Measurements from ENCODE around the gene FAM199X.

FAM199X gene

DNA sequence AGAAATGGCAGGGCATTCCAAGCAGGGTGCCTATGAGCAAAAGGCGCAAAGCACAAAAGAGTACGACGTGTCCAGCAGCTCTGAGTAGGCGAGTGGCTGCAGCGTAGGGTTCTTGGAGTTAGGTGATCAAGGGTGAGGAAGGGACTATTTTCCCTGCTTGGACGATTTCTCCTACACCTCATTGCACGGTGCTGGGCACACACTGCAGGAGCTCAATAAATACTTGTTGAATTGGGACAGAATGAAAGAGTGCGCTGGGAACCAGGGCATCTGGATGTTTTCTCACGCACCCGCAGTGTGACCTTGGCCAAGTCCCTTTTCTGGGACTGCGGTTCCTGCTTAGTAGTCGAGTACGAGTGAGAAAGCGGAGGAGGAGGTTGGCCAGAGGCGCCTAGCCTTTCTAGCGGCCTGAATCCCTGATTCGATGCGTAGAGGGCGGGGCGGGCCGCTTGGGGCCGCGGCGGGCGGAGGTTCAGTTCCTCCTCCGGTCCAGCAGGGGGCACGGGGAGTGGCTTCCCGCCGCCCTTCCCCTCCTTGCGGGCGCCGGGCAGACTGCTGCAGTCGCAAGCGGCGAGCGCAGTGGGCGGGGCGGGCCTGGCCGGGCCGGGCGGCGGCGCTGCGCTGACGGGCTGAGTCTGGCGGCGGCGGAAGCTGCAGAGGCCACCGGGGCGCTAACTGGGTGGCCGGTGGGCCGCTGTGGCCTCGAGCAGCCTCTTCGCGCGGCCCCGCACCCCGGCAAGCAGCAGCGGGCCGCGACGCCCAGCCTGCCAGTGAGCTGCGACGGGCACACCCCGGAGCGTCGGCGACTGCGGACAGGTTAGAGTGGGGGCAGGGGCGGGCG lies at the start of gene FAM199X:
Gene FAM199X, plus strand, starts transcription at position 560 of the 841 bp plus-strand sequence. CDS start 333 bp downstream, outside the sequence.
- Histone ChIP-seq H3K4me3 (ENCODE audit: low read depth, low read length) (peak within 1 kb of the TSS; percentile 66), H3K4me2 (ENCODE audit: low read length) (peak within 1 kb of the TSS; percentile 66), H2AFZ (peak within 1 kb of the TSS; percentile 90), H3K4me1 (peaks cover 3% of the 10 kb centered on the region), H3K36me3 (ENCODE audit: control insufficient read depth, insufficient read depth, low read length) (no peaks in the 10 kb centered on the region), H3K9me3 (ENCODE audit: control insufficient read depth, low read length) (no peaks in the 10 kb centered on the region), H3K9ac (no peak within 1 kb of the TSS), H3K27me3 (ENCODE audit: control insufficient read depth, insufficient read depth, low read length) (no peaks in the 10 kb centered on the region), H3K27ac (peak within 1 kb of the TSS; percentile 74), H3K79me2 (peaks cover 2% of the 10 kb centered on the region)
- TF ChIP-seq, protein P1, sequence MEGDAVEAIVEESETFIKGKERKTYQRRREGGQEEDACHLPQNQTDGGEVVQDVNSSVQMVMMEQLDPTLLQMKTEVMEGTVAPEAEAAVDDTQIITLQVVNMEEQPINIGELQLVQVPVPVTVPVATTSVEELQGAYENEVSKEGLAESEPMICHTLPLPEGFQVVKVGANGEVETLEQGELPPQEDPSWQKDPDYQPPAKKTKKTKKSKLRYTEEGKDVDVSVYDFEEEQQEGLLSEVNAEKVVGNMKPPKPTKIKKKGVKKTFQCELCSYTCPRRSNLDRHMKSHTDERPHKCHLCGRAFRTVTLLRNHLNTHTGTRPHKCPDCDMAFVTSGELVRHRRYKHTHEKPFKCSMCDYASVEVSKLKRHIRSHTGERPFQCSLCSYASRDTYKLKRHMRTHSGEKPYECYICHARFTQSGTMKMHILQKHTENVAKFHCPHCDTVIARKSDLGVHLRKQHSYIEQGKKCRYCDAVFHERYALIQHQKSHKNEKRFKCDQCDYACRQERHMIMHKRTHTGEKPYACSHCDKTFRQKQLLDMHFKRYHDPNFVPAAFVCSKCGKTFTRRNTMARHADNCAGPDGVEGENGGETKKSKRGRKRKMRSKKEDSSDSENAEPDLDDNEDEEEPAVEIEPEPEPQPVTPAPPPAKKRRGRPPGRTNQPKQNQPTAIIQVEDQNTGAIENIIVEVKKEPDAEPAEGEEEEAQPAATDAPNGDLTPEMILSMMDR (IDR thresholded peaks at IDR 0.05), result peak; percentile 67

DNA sequence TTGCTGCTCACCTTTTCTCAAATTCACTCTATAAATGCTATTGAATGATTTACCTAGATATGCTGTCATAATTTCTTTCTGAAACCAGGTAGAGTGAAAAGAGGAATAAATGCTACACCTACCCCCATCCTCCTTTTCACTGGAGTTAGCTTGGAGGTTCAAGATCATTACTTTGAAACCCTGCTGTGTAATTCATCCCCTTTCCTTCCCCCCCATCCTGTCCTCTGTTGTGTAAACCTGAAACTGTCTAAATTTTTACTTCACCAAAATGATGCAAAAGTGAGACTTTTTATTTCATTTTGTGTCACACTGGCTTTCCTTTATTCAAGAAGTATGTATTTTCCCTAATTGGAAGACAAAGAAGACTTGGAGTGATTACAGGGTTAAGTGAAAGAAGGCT lies 48.5 kb upstream of the FAM199X start:
- H3K4me1 ChIP-seq, result no peaks in the 10 kb centered on the region
- H3K4me2 ChIP-seq (ENCODE audit: low read length), result no peak overlapping the region
- no peaks in the 10 kb centered on the region for H3K27me3 ChIP-seq (ENCODE audit: control insufficient read depth, insufficient read depth, low read length)
- H3K4me3 ChIP-seq (ENCODE audit: low read depth, low read length), result no peak overlapping the region
- H3K27ac ChIP-seq, result no peak overlapping the region
- no peak overlapping the region for H3K9ac ChIP-seq
- no peaks in the 10 kb centered on the region for H3K9me3 ChIP-seq (ENCODE audit: control insufficient read depth, low read length)
- no peaks in the 10 kb centered on the region for H3K36me3 ChIP-seq (ENCODE audit: control insufficient read depth, insufficient read depth, low read length)
- no peak overlapping the region for H2AFZ ChIP-seq
- H3K79me2 ChIP-seq, result no peaks in the 10 kb centered on the region
- TF ChIP-seq, protein P1 (IDR thresholded peaks at IDR 0.05), result no peak

DNA sequence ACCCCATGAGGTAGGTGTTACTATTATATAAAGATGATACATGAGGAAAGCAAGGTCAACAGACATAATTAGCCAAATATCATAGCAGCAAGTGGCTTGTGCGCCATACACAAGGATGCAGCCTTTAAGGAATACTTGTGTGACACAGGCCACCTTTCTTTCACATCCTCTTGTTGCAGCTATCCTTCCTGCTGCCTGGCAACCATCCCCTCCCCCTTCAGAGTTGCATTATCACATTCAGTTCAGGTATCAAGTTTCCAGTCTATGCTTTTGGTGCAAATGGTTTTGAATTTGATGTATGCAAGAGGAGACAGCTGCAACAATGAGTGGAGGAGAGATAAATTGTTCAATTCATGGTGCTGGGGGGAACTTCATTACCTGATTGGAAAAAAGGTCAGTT lies 47.5 kb upstream of the FAM199X start:
- no peaks in the 10 kb centered on the region for H3K36me3 ChIP-seq (ENCODE audit: control insufficient read depth, insufficient read depth, low read length)
- TF ChIP-seq, protein P1 (IDR thresholded peaks at IDR 0.05), result no peak
- no peak overlapping the region for H3K4me3 ChIP-seq (ENCODE audit: low read depth, low read length)
- no peak overlapping the region for H3K27ac ChIP-seq
- no peaks in the 10 kb centered on the region for H3K9me3 ChIP-seq (ENCODE audit: control insufficient read depth, low read length)
- H2AFZ ChIP-seq, result no peak overlapping the region
- no peak overlapping the region for H3K4me2 ChIP-seq (ENCODE audit: low read length)
- H3K79me2 ChIP-seq, result no peaks in the 10 kb centered on the region
- no peak overlapping the region for H3K9ac ChIP-seq
- no peaks in the 10 kb centered on the region for H3K4me1 ChIP-seq
- H3K27me3 ChIP-seq (ENCODE audit: control insufficient read depth, insufficient read depth, low read length), result no peaks in the 10 kb centered on the region

DNA sequence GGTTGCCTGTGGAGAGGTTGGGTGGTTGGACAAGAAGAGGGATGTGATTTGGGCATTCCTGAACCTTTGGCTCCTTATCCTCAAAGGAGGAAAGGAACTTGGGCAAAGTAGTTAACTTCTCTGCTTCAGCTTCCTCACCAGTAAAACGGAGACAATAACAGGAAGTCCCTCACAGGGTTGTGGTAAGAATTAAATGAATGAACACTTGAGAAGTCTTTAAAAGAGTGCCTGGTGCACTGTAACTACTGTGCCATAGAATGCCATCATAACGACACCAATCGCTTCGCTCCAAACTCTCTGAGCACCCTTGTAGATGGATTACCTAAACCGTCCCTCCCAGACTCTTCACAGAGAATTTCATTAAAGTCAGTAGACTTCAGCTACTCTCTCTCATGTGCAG lies 43.4 kb upstream of the FAM199X start:
- Histone ChIP-seq H3K27ac (no peak overlapping the region), H2AFZ (no peak overlapping the region)
- TF ChIP-seq, protein P1 (IDR thresholded peaks at IDR 0.05), result no peak

DNA sequence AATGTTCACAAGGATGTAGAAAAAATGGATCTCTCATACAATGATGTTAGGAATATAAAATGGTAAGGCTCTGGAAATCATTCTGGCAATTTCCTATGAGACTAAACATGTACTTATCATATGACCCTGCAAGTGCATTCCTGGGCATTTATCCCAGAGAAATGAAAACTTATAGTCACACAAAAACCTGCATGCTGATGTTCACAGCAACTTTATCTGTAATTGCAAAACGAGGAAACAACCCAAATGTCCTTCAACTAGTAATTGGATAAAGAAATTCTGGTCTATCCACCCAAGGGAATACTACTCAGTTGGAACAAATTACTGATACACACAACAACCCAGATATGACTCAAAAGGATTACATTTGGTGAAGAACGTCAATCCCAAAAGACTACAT lies 39.4 kb upstream of the FAM199X start:
- TF ChIP-seq, protein P1 (IDR thresholded peaks at IDR 0.05), result no peak
- no peaks in the 10 kb centered on the region for H3K4me1 ChIP-seq
- no peak overlapping the region for H3K4me3 ChIP-seq (ENCODE audit: low read depth, low read length)
- H3K27me3 ChIP-seq (ENCODE audit: control insufficient read depth, insufficient read depth, low read length), result no peaks in the 10 kb centered on the region
- no peaks in the 10 kb centered on the region for H3K9me3 ChIP-seq (ENCODE audit: control insufficient read depth, low read length)
- no peaks in the 10 kb centered on the region for H3K36me3 ChIP-seq (ENCODE audit: control insufficient read depth, insufficient read depth, low read length)
- H2AFZ ChIP-seq, result no peak overlapping the region
- no peak overlapping the region for H3K4me2 ChIP-seq (ENCODE audit: low read length)
- no peak overlapping the region for H3K27ac ChIP-seq
- no peaks in the 10 kb centered on the region for H3K79me2 ChIP-seq
- no peak overlapping the region for H3K9ac ChIP-seq

More for the DNA sequence above, 43.4 kb upstream of the FAM199X start:
- H3K9ac ChIP-seq, result no peak overlapping the region
- no peaks in the 10 kb centered on the region for H3K79me2 ChIP-seq
- H3K4me3 ChIP-seq (ENCODE audit: low read depth, low read length), result no peak overlapping the region
- H3K36me3 ChIP-seq (ENCODE audit: control insufficient read depth, insufficient read depth, low read length), result no peaks in the 10 kb centered on the region
- no peak overlapping the region for H3K4me2 ChIP-seq (ENCODE audit: low read length)
- H3K27me3 ChIP-seq (ENCODE audit: control insufficient read depth, insufficient read depth, low read length), result no peaks in the 10 kb centered on the region
- no peaks in the 10 kb centered on the region for H3K4me1 ChIP-seq
- no peaks in the 10 kb centered on the region for H3K9me3 ChIP-seq (ENCODE audit: control insufficient read depth, low read length)
